ENCODE measurements around the gene TMEM258. TPM values are rescaled to one million over a fixed set of nuclear protein-coding genes. Genes with fewer than 3 reads are reported as not detected.

The TMEM258 gene
- total RNA-seq, result 109 and 203 TPM in 2 replicates

GRCh38 chr11:61792310-61793082 is at the start of gene TMEM258, which contains the start of gene FEN1:
Gene TMEM258 (minus strand): TSS chr11:61792599. CDS start chr11:61792558, 41 bp downstream.
Gene FEN1 (plus strand): TSS chr11:61792911. CDS start chr11:61795362, 2,451 bp downstream.

DNA sequence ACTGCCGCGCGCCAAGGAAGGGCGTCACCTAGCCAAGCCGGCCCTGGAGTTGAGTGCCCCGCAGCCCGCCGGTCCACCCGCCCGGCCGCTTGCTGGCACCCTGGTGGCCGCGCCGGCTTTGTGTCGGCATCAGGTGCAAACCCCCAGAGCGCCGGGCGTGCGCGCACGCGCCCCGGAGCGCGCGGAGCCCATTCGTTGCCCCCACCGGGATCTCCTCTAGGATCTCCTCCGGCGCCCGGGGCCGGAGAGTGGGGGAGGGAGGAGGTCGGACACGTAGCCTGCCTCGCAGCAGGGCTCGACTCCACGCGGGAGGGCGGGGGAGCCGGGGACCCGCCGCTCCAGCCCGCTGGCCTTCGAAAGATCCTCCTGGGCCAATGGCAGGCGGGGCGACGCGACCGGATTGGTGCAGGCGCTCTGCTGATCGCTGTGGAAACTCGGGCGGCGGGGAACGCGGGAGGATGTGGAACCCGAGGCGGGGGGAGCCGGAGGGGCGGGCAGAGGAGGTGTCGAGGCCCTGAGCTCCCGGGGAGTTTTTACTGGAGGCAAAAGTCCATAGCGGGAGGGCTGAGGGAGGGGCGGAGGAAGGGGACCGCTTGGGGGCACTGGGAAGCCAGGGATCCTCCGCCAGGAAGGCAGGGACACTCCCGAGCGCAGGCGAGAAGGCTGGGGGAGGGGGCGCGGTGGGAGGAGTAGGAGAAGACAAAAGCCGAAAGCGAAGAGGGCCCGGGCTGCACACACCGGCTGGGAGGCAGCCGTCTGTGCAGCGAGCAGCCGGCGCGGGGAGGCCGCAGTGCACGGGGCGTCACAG is 35.4 kb upstream of the TMEM258 start, which contains the start of gene FADS2:
FADS2 (plus strand) TSS at position 730 of the 808 bp plus-strand sequence. CDS start 91 bp downstream, outside the sequence.

GRCh38 chr11:61816736-61817455 is 24.5 kb upstream of the TMEM258 start, which contains the start of gene FADS1:
Gene FADS1 (minus strand): TSS chr11:61817003. CDS start chr11:61816929, 74 bp downstream.

DNA sequence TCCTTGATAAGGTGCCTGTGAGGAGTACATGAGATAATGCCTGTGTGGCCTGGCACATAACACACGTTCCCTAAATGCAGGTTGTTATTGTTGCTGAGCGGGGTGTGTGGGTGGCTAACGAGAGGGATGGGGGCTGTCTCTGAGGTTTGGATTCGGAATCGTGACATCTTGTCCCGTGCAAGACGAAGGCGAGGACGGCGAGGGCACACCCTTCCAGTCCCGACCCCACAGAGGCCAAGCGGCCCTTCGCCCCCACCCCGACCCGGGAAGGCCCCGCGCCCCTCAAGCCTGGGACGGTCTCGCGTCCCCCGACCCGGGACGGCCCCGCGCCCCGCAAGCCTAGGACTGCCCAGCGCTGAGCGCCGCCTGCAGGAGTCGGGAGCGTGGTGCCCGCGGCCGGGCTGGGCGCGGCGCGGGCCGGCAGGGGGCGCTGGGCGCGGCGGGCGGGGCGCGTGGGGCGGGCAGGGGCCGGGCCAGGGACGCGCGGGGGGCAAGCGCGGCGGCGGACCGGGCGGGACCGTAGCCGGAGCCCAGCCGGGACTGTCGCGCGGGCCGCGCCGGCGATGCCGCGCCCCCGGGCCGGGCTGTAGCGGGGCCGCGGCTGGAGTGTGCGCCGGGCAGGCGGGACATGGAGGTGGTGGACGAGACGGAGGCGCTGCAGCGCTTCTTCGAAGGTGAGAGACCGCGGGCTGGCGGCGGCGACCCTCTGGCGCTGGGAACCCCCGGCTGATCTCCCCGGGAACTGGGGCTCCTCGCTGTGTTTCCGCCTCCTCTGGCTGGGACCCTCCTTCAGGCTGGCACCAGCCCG is 40.1 kb downstream of the TMEM258 start, which contains the start of gene MYRF:
MYRF (plus strand) TSS at position 520 of the 808 bp plus-strand sequence; CDS start at position 629, 109 bp downstream.

Other genes starting within 250 kb of the TMEM258 start
- 0.22 and 0.43 TPM in 2 replicates for gene SYT7, start 211.5 kb downstream of the TMEM258 start, total RNA-seq
- 1.6 and 1.7 TPM in 2 replicates for gene DAGLA, start 112.2 kb downstream of the TMEM258 start, total RNA-seq
- gene MYRF, start 40.0 kb downstream of the TMEM258 start, total RNA-seq, result 0.11 and 0.26 TPM in 2 replicates
- gene FEN1, start 312 bp upstream of the TMEM258 start, total RNA-seq, result 9.6 and 10.7 TPM in 2 replicates
- gene FADS1, start 24.4 kb upstream of the TMEM258 start, total RNA-seq, result 18.4 and 29.9 TPM in 2 replicates
- gene FADS2, start 35.7 kb upstream of the TMEM258 start, total RNA-seq, result 23.1 and 32.7 TPM in 2 replicates
- 26.9 and 51.1 TPM in 2 replicates for gene FADS3, start 98.9 kb upstream of the TMEM258 start, total RNA-seq
- gene RAB3IL1, start 125.0 kb upstream of the TMEM258 start, total RNA-seq, result 6.3 and 12.2 TPM in 2 replicates
- under 0.01 TPM in 2 replicates for gene BEST1, start 157.8 kb upstream of the TMEM258 start, total RNA-seq
- 380 and 579 TPM in 2 replicates for gene FTH1, start 175.0 kb upstream of the TMEM258 start, total RNA-seq